ENCODE results near the gene REXO5.
A peak's percentile ranks its signal among the peaks of the same experiment; 100 is the strongest.
"Not testable (repeated sequence)": the region's sequence is repeated elsewhere in the genome, so short reads cannot be mapped to it uniquely, and the experiment has no call there.

The REXO5 gene

DNA sequence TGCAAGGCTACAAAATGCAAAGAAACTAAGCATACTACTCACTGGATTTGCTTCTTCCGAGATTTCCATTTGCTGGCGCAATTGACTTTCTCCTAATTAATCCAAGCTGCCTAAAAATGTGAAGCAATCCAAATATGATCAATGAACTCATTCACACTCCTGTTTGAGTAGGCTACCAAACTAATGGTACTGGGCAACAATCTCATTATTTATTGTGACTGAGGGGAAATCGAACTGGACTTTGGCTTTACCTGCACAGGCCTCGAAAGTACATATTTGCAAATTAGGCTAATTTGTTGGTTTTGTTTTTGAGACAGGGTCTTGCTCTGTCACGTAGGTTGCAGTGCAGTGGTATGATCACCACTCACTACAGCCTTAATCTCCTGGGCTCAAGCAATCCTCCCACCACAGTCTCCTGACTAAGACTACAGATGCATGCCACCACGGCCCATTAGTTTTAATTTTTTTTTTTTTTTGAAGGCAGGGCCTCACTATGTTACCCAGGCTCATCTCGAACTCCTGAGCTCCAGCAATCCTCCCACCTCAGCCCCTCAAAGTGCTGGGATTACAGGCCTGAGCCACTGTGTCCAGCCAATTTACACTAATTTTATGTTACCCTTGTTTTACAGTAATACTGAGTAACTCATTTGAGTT is 2.6 kb upstream of the REXO5 start:
- no peak for DNase-seq

DNA sequence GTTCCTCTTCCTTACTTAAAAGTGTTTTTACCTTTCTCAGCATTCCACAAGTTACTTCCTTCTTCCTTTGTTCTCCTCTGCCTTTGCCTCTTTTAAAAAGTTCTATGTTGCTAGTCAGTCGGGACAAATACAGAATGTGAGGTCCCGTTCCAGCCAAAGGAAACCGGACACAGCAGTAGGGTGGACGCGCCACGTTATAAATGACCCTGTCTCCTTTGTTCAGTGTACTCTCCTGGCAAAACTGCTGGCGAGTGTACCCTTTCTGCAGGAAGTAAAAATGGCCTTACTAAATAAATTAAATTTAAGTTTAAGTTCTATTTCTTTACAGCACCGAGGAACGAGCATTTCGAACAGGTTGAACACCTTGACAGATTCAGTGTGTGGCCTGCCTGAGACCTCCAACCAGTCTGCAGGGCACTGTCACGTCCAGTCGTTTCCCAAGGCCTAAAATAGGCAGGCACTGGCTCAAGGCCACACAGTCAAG is 601 bp upstream of the REXO5 start:
- DNase-seq = not testable (repeated sequence)

DNA sequence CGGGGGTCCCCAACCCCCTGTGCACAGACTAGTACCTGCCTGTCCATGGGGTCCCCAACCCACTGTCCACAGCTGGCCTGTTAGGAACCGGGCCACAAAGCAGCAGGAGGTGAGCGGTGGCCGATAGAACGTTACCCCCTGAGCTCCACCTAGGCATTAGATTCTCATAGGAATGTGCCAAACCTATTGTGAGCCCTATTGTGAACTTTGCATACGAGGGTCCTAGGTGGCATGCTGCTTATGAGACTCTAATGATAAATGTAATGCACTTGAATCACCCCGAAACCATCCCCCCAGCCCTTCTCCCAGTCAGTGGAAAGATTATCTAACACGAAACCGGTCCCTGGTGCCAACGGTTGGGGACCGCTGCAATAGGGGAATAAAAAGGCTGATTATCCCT is 1.5 kb downstream of the REXO5 start:
- no peak for DNase-seq

DNA sequence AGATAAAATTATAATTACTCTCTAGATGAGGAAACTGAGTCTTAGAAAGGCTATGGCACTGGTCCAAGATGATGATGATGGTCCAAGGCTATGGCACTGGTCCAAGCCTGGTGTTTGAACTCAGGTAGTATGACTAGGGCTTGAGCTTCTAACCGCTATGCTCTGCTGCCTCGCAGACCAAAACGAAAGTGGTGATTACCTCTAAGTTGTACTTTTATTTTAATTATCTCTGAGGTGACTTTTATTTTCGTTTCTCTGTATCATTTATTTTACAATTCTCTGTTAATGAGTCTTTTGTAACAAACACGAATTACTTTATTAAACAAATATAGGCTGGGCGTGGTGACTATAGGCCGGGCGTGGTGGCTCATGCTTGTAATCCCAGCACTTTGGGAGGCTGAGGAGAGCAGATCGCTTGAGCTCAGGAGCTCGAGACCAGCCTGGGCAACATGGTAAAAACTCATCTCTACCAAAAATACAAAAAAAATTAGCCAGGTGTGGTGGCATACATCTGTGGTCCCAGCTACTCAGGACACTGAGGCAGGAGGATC is 5.6 kb downstream of the REXO5 start:
- no peak for DNase-seq

DNA sequence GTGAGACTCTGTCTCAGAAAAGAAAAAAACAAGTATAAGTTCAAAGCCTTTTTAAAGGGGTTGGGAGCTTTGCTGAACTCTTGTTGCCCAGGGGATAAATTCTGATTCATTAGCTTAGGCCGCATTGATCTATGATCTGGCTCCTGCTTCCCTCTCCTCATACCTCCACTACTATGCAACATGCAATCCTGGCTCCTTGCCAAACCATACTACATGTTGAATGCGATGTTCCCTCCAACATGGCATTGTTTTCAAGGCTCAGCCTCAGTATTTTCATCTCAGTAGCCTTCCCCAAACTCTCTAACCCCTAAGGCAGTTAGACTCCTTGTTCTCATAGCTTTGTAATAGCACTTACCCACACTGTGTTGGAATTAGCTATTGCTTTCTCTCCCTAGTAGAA is 6.2 kb downstream of the REXO5 start:
- no peak for DNase-seq

DNA sequence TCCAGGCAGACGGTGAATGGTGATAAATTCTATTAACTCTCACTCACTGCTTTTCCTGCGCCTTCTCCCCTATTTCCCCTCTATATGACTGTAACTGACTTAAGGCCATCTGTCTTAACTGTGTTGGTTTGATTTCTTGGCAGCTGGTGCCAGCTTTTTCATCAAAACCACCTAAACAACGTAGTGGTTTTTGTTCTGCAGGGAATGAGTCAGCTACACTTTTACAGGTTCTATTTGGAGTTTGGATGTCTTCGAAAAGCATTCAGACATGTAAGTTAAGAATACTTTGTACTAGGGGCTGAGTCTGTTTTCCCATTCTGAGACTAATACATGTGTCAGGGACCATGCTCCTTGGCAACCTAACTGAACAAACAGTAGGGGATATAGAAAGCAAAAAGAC is 8.5 kb downstream of the REXO5 start:
- no peak for DNase-seq

DNA sequence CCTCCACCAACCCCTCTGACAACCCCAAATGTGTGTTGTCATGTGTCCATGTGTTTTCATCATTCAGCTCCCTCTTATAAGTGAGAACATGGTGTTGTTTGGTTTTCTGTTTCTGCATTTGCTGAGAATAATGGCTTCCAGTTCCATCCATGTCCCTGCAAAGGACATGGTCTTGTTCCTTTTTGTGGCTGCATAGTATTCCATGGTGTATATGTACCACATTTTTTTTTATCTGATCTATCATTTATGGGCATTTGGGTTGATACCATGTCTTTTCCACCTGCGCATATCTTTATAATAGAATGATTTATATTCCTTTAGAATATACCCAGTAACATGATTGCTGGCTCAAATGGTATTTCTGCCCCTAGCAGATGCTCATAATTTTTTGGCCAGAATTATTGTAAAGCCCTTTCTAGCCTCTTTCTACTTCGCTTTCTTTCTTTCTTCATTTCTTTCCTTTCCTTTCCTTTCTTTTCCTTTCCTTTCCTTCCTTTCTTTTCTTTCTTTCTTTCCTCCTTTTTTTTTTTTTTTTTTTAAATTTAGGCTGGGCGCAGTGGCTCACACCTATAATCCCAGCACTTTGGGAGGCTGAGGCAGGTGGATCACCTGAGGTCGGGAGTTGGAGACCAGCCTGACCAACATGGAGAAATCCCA is 12.7 kb downstream of the REXO5 start:
- no peak for DNase-seq

DNA sequence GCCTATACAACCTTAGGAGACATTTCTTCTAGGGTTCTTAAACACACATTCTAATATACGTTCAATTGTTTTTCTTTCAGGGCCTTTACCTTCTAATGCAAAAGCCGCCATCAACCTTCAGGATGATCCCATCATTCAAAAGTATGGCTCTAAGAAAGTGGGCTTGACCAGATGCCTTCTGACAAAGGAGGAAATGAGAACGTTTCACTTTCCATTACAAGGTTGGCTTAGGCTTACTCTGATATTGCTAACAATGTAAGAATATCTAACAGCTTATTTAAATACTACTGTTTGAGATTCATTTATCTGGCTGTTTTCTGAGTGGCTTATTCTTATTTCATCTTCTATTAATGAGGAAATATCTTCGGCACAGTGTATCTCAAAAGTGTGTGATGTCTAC is 15.4 kb downstream of the REXO5 start:
- DNase-seq = no peak

DNA sequence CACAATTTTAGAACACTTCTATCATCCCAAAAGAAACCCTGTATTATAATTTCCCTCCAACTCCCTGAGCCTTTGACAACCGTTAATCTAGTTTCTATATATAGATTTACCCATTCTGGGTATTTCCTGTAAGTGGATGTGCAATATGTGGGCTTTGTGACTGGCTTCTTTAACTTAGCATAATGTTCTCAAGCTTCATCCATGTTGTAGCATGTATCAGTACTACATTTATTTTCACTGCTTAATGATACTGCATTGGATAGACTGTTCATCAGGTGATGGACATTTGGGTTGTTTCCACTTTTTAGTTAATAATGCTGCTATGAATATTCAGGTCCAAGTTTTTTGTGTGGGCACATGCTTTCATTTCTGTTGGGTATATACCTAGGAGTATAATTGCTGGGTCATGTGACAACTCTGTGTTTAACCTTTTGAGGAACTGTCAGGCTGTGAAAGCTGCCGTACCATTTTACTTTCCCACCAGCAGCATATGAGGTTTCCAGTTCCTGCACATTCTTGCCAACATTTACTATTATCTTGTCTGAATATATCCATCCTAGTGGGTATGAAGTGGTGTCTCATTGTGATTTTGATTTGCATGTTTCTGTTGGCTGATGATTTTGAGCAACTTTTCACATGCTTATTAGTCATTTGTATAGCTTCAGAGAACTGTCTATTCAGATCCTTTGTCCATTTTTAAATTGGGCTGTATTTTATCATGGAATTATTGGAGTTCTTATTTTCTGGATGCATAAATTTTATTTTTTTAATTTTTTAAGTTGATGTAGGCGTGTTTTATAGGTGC is 16.4 kb downstream of the REXO5 start:
- DNase-seq = no peak

DNA sequence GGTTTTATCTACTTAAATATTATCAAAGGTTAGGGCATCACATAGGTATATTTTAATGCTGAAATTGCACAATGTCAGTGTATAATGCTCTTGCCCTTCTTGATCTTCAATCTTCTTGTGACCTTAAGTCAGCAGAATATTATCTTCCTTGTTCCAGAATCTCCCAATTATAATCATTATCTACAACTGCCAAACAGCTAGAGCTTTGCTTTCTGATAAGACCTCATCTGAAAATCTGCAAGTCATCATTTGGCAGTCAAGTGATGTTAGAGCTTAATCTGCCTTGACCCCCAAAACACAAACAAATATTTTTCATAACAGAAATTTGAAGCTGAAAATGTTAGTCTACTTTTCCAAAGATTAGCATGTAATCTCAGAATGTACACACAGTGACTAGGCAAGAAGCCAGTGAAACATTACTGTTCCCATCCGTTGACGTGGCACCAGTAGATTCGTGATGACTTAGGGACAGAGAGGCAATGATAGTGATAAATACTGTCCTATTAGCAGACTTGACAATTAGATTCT is 19.8 kb downstream of the REXO5 start:
- no peak for DNase-seq

DNA sequence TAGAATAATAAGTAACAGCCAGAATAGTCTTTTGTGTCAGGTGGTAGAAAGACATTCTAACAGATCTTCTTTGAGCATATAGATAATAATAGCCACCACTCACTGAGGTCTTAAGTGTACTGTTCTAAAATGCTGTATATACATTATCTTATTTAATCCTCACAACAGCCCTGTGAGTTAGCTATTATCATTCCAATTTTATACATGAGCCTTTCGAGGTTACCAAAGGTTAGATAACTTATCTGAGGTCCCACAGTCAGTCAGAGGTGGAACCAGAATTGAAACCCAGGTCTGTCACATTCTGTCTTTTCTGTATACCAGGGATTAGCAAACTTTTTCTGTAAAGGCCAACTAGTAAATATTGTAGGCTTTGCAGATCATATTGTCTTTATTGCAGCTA is 23.2 kb downstream of the REXO5 start:
- no peak for DNase-seq

DNA sequence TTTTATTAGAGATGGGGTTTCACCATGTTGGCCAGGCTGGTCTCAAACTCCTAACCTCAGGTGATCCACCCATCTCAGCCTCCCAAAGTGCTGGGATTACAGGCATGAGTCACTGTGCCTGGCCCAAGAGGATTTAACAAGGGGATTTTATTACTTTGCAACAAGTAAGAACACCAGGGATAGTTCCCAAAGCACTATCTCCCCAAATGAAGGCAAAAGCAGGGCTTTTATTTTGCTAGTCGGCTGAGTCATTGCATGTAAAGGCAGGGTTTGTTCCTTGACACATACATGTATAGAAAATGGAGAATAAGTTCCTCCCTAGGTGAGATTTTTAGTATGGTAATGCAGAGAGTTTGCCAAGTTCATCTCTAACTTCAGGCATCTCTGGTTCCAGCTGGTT is 24.0 kb downstream of the REXO5 start:
- no peak for DNase-seq

DNA sequence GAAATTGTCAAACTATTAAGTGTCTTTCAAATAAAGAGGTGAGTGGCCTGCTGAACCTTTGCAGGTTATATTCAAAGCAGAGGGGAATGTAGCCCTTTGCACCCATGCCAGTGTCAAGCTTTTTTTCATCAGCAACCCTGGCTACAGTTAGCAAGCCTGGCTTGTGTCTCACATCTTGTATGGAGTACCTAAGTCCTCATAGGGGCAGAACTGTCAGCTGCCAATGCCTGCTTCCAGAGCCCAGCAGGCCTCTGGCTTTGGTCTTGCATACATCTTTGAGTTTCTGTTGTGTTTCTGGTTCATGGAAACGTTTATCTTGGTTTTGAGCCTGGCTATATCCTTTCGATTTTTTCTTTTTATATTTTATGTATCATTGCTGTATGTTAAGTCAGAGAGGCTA is 26.8 kb downstream of the REXO5 start:
- no peak for DNase-seq

DNA sequence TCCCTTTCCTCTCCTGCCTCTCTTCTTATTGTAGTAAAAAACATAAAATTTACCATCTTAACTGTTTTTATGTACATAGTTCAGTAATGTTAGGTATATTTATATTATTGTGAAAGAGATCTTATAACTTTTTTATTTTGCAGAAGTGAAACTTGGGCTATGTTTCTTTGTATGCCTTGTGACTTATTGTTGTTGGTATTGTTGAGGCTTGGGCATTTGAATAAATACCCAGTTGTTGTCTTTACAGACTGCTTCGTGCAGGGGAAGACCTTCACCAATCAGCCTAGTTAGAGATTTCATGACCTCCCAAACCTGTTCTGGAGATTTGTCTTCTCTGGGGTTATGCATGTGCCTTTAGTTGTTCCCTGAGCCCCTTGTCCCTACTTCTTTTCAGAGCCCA is 31.9 kb downstream of the REXO5 start:
- no peak for DNase-seq

DNA sequence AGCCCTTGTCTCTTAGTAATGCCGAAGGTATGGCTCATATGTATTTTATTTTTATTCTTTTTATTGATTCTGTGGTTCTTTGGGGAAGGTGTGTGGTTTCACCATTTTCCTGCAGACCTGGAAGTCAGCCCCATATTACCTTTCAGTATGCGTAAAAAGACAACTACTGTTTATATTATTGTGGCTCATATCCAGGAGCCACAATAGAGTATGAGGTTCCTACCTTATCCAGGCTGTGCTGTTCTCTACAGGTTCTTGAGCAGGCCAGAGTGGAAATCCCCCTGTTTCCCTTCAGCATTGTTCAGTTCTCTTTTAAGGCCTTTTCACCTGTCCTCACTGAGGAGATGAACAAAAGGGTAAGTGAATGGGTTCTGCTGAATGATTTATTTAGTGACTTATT is 33.2 kb downstream of the REXO5 start:
- DNase-seq = no peak

DNA sequence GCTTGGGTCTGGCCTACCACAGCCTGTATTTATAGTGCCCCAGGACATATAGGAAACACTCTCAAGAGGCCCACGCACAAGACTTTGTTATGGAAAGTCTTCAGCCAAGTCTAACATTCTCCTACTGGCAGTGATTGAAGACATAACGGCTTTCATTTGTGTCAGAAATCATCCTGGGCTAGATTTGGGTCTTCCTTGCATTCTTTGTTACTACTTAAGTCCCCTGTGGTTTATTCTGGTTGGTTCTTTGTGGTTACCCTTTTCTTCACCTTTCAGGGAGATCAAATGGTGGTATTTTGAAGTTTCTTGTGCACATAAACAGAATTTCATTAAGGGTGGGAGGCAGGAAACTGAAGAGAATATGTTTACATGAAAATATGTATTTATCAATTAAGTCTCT is 37.7 kb downstream of the REXO5 start:
- no peak for DNase-seq

DNA sequence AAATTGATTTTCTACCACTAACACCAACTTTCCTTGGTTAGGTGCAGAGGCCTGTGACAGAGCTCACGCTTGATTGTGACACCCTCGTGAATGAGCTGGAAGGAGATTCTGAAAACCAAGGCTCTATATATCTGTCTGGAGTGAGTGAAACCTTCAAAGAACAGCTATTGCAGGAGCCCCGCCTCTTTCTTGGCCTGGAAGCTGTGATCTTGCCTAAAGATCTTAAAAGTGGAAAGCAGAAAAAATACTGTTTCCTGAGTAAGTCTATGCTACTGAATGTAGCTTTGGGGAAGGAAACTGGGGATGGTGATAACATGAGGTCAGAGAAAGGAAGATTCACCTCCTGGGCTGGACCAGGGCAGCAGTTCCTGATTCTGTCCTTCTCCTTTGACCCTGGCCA is 38.3 kb downstream of the REXO5 start:
- DNase-seq = no peak

DNA sequence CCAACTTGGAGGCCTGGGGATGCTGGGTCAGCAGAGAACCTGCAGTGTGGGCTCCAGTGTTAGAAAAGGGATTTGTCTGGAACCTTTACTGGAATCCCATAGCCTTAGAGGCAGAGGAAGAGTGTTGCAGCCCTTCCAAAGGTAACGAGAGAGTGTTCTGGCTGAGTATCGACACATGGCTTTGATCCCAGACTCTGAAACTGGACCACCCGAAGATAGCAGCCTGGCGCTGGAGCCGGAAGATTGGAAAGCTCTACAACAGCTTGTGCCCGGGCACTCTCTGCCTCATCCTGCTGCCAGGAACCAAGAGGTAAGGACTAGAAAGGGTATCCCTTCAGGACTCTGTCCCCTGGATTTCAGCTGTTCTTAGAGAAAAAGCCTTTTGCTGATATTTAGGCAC is 39.7 kb downstream of the REXO5 start:
- no peak for DNase-seq

DNA sequence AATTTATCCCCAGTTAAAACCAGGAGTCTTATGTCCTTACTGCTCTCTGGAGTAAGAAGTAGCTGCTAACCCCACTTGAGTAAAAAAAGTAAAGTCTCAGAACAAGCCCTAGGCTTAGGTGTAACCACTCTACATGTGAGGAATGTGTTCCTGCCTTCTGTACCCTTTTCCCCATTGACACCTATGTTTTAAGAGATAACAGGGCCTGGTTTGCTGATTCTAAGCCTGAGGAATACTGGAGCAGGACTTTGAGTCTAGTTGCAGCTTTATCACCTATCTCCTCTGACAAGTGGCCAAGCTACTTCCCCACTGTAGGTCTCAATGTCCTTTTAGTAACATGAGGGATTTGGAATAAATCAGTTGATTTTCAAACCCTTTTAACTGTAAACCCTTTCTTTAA is 40.2 kb downstream of the REXO5 start:
- DNase-seq = no peak

DNA sequence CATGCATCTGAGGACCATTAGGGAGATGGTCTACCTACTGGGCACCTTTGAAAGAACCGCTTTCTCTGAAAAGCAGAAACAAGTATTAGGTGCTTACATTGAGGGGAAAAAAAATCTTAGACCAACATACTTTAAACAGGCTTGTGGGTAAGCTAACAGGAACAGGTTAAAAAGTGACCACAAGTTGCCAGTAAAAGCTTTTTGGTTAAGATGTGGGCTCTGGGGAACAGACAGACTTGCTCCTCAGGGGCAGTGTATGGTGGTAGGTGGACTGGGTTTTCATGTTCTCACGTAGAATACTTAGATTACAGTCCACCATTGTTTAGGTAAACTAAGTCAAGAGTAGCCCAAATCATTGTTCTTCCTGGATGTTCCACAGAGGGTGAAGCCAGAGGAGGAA is 41.2 kb downstream of the REXO5 start:
- DNase-seq = no peak

DNA sequence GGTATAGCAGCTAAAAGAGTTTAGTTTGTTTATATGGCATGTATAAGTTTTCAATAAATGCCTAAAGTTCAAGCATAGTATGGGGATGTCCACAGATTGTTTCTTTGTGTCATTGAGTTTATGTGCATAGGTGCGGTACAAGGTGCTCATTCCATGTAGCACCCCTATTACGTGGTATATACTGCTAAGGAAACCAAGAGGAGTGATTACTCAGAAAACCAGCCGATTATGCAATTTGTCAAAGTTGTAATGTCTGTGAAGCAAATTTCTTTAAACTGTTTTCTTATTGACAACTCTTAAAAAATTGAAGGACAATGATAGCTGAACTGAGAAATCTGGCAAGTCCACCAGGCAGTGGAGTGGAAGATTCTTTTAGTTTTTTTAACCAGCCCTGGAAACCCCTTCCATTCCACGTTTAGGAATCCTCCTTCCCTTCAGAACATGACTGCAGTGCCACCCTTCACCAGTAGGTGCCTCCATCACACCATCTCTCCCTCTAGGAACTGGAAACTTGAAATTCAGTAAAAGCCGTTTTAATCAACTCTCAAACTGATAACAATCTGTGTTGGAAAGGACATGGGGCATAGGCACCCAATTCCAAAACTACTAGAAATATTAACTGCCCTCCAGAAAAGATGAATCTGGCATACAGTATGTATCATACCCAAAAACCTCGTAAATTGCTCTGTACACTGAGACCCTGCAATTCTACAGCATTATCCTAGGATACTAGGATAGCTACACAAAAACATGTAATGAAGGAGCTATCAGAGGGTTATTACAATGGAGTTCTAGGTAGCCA is 43.5 kb downstream of the REXO5 start:
- peak; percentile 57 for DNase-seq

DNA sequence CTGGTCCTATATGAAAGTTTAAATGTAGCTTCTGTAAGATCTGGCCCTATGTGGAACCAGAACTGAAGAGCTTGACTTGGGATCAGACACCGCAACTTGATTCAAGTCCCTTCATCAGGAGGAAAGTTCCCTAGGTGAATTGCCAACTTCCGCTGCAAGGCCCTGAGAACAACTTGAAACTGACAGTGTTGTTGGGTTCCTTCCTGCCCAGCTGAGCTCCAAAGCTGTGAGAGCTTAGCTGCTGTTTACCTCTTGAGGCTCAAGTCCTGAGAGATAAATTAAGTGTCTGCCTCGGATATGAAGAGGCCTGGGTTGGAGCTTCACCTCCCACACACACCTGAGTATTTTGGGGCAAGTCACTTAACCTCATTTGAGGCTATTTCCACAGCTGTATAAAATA is 44.7 kb downstream of the REXO5 start:
- DNase-seq = no peak

DNA sequence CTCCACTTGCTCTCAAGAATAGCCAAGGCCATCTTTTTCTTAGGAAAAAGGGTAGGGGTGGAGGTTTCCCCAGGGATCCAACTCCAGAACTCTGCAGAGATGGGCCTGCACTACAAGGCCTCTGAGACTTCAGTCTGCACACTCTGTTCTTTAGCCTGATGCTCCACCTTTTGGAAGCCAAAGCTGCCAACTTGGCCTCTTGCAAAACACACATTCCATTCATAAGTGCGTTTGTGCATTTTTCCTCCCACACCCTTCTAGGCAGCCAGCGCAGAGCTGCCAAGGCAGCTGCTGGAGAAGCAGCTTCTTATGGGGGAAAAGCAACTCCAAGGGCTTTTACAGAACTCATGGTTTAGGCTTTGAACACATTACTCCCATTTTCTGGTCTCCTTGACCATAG is 45.3 kb downstream of the REXO5 start:
- no peak for DNase-seq
